GM21825 (cell line): Measurements from ENCODE around the gene OTUD3.
"Not testable (repeated sequence)": the region's sequence is repeated elsewhere in the genome, so short reads cannot be mapped to it uniquely, and the experiment has no call there.

Experiments
- ATAC-seq: cut with Tn5 transposase; IDR thresholded peaks from one replicate; pipeline ENCODE4 v1.9.1; 2021; ENCODE audit warnings: mild to moderate bottlenecking, moderate library complexity; ENCODE audit not compliant: unreplicated experiment

The OTUD3 gene

DNA sequence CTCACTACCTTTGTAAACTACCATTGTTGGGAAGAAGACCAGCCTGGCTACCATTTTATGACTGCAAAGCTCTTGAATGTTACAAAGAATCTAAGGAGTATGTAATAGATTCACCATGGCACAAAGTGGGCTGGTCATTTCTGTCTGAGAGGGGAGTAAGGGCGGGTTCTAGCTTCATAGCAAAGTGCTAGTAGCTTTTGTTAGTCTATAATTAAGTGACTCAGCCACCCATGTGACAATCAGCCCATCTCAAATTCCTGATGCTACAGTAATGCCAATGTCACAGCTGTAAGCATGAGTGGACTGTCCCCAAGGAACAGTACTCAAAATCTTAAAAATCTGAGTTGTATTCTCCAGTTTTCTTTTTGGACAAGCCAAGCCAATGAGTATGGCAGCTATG, 15.4 kb upstream of the OTUD3 start:
- ATAC-seq, result no peak

DNA sequence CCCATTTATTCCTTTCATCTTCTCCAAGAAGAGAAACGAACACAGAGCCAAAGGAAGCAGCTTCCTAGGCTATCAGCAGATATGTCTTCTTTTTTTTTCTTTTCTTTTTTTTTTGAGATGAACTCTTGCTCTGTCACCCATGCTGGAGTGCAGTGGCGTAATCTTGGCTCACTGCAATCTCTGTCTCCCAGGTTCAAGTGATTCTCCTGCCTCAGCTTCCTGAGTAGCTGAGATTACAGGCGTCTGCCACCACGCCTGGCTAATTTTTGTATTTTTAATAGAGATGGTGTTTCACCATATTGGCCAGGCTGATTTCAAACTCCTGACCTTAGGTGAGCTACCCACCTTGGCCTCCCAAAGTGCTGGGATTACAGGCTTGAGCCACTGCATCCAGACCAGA, 13.6 kb upstream of the OTUD3 start:
- not testable (repeated sequence) for ATAC-seq

DNA sequence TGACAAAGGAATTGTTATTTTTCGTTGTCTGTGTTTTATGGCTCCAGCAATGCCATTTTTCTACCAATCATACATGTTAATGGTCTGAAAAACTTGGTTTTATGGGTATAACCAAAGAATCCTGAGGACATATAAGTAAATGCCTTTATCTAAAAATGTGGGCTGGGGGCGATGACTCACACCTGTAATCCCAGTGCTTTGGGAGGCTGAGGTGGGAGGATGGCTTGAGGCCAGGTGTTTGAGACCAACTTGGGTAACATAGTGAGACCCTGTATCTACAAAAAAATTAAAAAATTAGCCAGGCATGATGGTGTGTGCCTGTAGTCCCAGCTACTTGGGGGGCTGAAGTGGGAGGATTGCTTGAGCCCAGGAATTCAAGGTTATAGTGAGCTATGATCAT, 12.7 kb upstream of the OTUD3 start:
- not testable (repeated sequence) for ATAC-seq

DNA sequence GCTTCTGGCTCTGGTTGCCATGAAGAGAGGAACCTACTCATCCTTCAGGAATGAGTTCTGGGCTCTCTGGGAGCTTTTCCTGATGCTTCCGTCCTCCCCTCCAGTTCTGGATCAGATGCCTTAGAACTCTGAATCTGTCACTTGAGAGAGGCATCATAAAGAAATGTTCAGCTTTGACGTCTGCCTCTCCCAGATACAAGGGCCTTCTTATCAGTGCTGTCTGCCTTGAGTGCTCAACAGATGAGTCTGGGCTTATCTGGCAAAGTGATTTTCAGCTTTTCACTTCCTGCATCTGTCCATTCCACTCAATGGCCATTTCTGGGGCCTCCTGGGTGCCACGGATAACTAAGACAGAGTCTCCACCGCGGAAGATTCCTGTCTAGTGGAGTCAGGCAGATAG, 12.3 kb upstream of the OTUD3 start:
- no peak for ATAC-seq

DNA sequence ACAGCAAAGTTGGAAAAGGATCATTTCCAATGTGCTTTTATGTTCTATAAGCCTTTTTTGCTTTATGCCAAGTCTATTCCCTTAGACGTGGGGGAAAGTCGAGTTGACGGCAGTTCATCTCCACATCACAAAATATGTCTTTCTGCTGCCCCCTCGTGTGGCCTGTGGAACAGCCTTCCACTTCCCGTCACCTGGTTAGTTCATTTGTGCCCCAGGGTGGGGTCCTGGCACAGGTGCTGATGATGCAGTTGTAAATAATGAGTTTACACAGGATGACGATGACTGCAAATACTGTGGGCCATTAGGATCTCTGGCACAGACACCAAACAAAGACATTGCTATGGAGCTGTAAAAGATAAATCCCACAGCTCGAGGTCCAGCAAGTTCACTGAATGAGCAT, 10.0 kb upstream of the OTUD3 start:
- no peak for ATAC-seq

DNA sequence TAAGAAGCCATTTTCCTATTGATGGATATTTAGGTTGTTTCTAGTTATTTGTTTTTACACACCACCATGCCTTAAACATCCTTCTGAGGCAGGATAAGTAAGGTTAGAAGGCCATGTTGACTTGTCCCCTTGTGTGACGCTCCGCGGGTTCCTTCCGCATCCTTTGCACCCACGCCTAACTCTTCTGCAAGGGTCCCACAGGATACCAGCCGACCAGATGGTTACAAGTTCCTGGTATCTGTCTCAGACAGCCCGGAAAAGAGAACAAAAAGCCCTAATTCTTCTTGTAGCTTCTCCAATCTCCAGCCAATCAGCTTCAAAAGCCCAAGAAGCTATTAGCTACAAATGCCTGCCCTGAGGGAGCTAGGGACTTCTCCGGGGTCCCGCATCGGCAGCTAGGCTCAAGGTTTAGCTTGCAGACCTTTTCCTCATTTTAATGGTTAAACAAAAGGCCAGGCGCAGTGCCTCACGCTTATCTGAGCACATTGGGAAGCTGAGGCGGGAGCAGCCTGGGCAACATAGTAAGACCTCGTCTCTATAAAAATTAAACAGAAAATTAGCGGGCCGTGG, 4.9 kb upstream of the OTUD3 start:
- ATAC-seq, result no peak

DNA sequence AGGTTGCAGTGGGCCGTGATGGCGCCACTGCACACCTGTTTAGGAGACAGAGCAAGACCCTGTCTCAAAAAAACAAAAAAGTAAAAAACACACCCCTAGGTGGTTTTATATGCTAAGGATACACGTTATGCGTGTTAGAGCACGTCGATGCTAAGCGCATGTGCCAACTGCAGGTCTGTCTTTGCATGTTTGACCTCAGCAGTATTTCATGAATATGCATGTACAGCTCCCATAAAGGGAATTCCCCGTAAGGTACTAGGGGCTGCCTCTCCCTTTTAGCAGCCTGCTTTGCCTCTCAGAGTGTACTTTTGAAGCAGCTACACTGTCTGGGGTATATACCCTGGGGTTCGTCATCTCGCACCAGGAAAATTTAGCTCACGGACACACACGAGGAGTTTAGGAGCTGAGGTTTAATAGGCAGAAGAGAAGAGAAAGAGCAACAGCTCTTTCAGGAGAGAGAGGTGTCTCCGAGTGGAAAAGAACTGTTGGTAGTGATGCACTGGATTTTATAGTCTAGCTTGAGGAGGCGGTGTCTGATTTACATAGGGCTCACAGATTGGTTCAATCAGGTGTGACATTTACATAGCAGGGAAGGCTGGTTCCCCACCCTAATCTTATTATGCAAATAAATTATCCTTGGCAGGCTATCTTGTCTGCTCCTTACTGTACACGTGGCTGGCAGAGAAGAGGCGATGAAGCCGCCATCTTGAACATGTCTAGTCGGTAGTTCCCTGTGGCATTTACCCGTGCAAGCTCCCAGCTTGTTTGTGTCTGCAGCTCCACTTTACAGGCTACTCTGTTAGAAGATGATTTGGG, 4.2 kb upstream of the OTUD3 start:
- no peak for ATAC-seq

DNA sequence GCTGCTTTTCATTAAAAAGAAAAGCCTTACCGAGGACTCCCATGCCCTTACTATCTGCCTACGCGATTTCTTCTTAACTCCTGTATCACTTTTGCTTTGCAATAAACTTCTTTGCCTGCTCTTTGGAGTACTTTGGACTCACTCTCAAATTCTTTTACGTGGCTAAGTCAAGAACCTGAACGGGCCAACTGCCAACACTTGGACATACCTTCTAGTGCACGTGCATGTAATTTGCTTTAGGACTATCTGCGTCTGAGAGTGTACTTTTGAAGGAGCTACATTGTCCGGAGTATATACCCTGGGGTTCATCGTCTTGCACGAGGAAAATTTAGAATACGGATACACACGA, 3.6 kb upstream of the OTUD3 start:
- ATAC-seq, result no peak

DNA sequence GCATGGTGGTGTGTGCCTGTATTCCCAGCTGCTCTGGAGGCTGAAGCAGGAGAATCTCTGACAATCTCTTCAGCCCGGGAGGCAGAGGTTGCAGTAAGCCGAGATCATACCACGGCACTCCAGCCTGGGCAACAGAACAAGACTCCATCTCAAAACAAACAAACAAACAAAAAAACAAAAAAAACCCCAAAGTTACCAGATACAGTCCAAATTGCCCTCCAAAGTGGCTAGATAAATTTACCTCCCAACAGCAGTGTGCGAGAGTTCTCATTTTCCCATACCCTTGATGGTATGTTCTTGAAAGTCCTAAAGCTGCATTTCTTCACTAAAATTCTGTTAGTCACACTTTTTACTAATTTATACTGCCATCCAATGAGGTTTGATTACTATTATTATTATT, 3.0 kb upstream of the OTUD3 start:
- ATAC-seq, result no peak

DNA sequence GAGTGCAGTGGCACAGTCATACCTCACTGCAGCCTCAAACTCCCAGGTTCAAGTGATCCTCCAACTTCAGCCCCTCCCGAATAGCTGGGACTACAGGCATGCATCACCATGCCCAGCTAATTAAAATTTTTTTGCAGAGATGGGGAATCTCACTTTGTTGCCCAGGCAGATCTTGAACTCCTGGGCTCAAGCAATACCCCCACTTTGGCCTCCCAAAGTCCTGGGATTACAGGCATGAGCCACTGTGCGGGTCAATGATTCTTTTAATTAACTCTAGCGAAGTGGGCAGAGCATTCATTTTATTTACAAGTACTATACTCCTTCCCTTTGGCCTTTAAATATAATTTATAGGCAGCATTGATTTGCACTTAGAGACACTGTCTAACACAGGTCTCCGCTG, 2.5 kb upstream of the OTUD3 start:
- no peak for ATAC-seq

DNA sequence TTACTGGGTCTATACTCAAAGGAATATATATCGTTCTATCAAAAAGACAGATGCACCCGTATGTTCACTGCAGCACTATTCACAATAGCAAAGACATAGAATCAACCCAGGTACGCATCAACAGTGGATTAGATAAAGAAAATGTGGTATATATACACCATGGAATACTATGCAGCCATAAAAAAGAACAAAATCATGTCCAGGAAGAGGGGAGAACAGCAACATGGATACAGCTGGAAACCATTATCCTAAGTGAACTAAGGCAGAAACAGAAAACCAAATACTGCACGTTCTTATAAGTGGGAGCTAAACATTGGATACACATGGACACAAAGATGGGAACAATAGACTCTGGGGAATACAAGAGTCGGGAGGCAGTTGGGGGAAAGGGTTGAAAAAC, 1.4 kb upstream of the OTUD3 start:
- ATAC-seq, result not testable (repeated sequence)

DNA sequence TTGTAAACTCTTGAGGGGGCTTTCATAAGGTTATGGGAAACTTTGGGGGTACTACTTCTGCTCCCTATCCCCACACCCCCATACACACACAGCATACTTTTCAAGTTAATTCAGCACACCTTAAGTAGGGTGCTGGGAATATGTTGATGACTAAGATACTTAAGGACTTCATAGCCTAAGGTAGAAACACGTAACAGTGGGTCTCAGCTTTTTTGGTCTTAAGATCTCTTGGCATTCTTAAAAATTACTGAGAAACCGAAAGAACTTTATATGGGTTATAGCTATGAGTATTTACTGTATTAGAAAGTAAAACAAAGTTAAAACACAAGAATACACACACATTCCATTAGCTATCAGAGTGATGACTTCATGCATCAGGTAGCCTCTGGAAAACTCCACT, 2.1 kb downstream of the OTUD3 start:
- ATAC-seq, result no peak

DNA sequence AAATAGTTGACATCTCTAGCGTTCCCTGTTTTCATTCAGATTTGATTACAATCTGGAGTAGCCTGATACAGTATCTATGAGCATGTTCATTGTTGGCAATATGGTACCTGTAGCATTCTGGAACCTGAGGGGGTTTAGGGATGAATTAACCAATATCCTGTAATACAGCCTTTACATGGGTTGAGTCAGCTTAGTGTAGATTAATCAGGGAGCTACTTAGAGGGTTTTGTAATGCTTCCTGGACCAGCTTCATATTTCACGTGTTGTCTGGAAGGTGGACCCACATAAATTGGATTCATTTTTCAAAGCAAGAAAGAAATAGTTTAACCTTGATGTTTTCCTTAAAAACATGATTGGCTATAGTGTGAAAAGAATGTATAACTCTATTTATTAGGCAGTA, 3.6 kb downstream of the OTUD3 start:
- no peak for ATAC-seq

DNA sequence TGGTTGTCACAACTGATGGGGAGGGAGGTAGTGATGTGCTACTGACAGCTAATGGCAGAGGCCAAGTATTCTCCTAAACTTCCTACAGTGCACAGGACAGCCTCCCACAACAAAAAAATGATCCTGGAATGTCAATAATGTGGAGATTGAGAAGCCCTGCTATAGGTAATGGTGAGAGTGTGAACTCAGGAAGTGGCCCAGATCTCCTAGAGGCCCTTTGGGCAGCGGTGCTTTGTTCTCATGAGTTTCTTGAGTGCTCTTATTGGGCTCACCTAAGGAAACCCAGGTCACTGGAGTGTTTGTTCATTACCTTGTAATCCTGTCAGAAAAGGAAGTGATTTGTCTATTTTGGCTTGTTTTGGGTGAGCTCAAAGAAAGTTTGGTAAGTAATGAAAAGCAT, 5.9 kb downstream of the OTUD3 start:
- no peak for ATAC-seq

DNA sequence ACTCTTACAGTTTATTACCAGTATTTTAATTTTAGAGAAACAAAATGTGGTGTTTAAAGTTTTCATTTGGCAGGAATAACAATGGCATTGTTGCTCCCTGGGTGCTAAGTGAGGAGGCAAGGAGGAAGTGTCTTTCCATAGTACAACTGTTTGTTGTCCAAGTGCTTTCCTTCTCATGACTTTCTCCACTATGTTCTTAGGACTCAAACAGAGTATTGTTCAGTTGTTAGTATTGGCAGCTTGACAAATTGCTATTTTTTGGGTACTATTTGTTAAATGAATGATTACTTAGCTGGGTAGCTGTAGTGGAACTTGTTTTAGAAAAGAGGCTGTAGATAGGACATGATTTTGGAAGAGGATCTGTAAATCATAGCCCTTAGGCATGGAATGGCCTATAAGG, 7.5 kb downstream of the OTUD3 start:
- no peak for ATAC-seq

DNA sequence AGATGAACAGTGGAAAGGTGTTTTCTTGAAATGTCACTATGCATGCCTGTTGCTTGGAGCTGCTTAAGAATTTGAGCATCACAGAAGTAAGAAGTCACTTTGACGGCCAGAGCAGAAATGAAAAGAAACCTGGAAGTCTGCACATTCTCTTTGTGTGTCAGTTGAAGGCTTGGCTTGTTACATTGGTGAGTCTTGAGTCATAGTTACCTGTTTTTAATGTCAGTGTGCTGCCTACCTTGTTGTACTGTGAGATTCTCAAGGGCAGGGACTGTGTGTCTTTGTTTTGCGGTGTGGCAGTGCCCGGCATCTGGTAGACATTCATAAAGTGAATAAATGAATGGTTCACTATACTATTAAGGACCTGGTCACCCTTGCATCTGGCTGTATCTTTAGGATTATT, 9.9 kb downstream of the OTUD3 start:
- ATAC-seq, result no peak

DNA sequence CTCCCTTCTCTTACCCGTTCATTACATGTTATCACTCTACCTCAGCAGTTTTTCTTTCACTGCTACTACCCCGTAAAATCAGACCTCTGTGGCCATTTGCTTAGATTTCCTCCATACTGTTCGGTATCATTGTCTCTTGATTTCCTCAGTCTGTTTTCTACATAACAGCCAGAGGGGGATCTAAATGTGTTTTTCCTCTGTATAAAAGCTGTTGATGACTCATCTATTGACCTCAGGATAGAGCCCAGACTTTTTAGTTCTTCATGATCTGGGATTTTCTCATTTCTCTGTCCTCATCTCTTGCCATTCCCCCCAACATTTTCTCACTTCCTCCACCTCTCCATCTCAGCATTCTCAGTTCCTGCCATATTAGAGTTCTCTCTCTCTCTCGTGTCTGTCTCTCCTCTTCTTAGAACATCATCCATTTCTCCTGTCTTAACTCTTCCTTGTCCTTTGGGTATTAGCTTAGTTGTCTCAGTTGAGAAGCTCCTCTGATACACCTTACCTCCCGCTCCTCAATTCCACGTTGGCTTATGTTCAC, 10.5 kb downstream of the OTUD3 start:
- ATAC-seq, result no peak

DNA sequence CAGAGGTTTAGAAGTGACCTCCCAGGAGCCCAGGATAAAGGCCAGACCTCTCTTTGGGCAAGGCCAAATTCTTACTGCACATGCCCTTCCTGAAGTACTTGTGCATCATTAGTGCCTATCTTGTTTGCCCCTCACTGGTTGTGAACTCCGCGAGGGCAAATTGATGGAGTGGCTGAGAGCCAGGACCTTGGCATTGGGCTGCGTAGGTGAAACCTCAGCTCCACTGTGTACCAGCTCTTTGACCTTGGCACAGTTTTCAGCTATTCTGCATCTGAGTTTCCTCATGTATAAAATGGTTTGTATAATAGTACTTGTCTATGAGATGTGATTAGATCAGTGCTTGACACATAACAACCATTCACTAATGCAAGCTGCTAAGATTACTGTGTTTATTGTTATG, 11.5 kb downstream of the OTUD3 start:
- no peak for ATAC-seq

DNA sequence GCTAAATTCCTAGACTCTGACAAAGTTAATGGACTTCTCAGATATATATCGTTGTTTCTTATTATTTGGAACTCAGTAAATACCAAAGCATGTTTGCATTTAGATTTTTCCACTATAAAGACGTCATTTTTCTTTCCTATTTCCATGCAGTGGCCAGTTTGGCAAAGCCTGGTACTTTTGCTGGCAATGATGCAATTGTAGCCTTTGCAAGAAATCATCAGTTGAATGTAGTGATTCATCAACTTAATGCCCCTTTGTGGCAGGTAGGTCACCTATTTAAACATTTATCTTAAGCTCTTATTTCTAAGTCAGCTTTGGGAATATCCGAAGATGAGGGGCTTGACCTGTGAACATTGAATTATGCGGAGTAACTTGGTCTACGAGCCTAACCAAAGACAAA, 12.0 kb downstream of the OTUD3 start:
- ATAC-seq, result no peak

DNA sequence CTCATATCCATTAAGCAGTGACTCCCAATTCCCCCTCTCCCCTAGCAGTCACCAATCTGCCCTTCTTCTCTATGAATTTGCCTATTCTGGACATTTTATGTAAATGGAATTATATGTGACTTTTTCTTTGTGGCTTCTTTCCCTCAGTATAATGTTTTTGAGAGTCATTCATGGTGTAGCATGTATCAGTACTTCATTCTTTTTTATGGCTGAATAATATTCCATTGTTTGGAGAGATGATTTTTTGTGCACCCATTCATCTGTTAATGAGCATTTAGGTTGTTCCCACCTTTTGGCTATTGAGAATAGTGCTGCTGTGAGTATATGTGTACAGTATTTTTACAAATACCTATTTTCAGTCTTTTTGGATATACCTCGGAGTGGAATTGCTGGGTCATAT, 19.5 kb downstream of the OTUD3 start:
- ATAC-seq, result no peak

DNA sequence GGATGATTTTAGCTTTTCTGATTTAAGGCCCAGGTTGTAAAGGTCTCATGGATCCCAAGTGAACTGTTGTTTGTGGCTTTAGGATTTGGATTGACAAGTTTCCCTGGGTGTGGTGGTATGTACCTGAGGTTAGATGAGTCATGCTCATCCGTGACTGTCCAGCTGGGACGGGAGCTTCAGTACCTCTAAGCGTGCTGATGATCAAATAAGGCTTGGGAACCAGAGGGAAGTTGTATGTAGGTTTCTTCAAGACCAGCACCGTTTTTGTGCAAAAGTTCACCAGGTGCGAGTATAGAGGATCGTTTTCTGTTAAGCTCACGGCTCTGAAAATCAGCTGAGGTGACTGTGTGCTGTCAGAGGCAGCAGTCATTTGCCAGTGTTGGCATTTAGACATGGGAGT, 21.4 kb downstream of the OTUD3 start:
- ATAC-seq, result no peak

DNA sequence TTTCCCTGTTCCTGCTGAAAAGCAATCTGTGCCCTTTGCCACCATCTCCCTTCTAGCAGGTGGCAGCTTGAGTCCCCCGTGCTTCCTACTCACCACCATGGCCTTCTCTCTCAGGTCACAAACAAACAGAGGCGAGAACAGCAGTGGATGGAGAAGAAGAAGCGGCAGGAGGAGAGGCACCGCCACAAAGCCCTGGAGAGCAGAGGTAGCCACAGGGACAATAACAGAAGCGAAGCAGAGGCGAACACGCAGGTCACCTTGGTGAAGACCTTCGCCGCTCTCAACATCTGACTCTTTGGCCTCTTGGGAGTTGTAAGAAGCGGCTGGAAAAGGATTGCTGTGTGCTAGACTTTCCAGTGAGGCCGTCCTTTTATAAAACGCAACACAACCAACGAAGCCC, 25.3 kb downstream of the OTUD3 start:
- ATAC-seq, result no peak

DNA sequence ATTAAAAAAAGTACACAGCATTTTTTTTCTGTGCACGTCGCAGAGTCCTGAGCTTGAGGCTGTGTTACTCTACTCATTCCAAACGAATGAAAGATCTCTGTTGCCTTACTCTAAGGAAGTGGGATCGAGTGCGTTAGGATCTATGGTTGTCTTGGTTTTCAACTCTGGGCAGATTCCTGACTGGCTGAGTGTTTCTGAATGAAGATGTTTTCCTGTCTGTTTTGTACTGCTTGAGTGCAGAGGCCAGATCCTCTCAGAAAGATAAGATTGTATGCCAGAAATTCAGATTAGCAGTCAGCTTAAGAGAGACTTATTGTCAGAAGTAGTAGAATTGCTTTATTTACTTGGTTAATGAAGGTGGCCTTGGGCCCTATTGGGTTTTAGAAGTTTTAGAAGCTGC, 27.2 kb downstream of the OTUD3 start:
- no peak for ATAC-seq
